Endothelial cell of umbilical vein (primary cell): ENCODE measurements around the gene LRCH1. TPM values are rescaled to one million over a fixed set of nuclear protein-coding genes. Genes with fewer than 3 reads are reported as not detected.

ENCODE experiments used
- BruUV-seq: library from RNA; stranded (reverse); fragments of 400-500 nt; replicated peaks from 2 replicates; lab custom pipeline; 2021; lab: Mats Ljungman, UMichigan
- CTCF ChIA-PET: fragments of 300-600, 350-600 bp; sonication (Branson Sonifier 250); formaldehyde crosslinking; loops from one replicate; lab custom pipeline; 2021; ENCODE audit warnings: antibody characterized with exemption, inconsistent platforms; lab: Charles Lee
- POLR2A ChIA-PET: fragments of 300-600, 350-600 bp; sonication (Branson Sonifier 250); formaldehyde crosslinking; loops from one replicate; lab custom pipeline; 2021; ENCODE audit warnings: antibody characterized with exemption, inconsistent platforms; lab: Charles Lee
- DNase-seq: peaks from one replicate; pipeline ENCODE4 v3.0.0-alpha.2; 2011; ENCODE audit warnings: low read depth, low spot score
- FAIRE-seq: peaks from 2 replicates; lab custom pipeline; 2011; peaks lifted over from hg19 to GRCh38; lab: Jason Lieb, UNC
- H2AFZ ChIP-seq: 2 replicates; pipeline ENCODE4 v1.6.0; 2012; ENCODE audit warnings: low read depth, low read length, control low read depth, inconsistent platforms
- H3K27ac ChIP-seq: 2 replicates; pipeline ENCODE4 v1.5.1; 2011; ENCODE audit warnings: low read depth, mild to moderate bottlenecking, control low read depth, low read length, moderate library complexity; ENCODE audit not compliant: insufficient read depth
- H3K27me3 ChIP-seq, 2 experiments: 2 replicates each; pipeline versions ENCODE4 v1.6.0 to v1.6.1; 2011; ENCODE audit warnings: low read length in 2 of 2, mixed read lengths in 1 of 2; ENCODE audit not compliant: control insufficient read depth in 2 of 2, insufficient read depth in 2 of 2
- H3K36me3 ChIP-seq, 2 experiments: 2 replicates in 1 of 2; 3 replicates in 1 of 2; pipeline ENCODE4 v1.5.1; 2011; ENCODE audit warnings: low read length in 2 of 2, mild to moderate bottlenecking in 1 of 2, moderate library complexity in 1 of 2; ENCODE audit not compliant: control insufficient read depth in 2 of 2, insufficient read depth in 2 of 2; ENCODE audit errors: extremely low read depth in 1 of 2
- H3K4me1 ChIP-seq: 3 replicates; pipeline ENCODE4 v1.5.1; 2011; ENCODE audit warnings: mild to moderate bottlenecking, low read length; ENCODE audit not compliant: control insufficient read depth, insufficient read depth; ENCODE audit errors: extremely low read depth
- H3K4me2 ChIP-seq: 2 replicates; pipeline ENCODE4 v1.6.1; 2011; ENCODE audit warnings: low read length, control low read depth, mixed read lengths; ENCODE audit not compliant: insufficient read depth
- H3K4me3 ChIP-seq, 3 experiments: fragments of 200-600 bp in 1 of 3; sonication (generic), shearing (Covaris generic) in 1 of 3; replicated peaks in 1 of 3; 2 replicates each; pipeline ENCODE4 v1.5.1; 2011 to 2016; ENCODE audit warnings: control low read depth in 3 of 3, low read length in 3 of 3, mild to moderate bottlenecking in 2 of 3, inconsistent platforms in 1 of 3, low read depth in 1 of 3, moderate library complexity in 1 of 3; ENCODE audit not compliant: insufficient read depth in 1 of 3
- H3K79me2 ChIP-seq: 2 replicates; pipeline ENCODE4 v1.6.0; 2012; ENCODE audit warnings: low read length, inconsistent platforms; ENCODE audit not compliant: control insufficient read depth, insufficient read depth
- H3K9ac ChIP-seq: replicated peaks from 2 replicates; pipeline ENCODE3; 2011; ENCODE audit warnings: low read length, control low read depth; ENCODE audit not compliant: insufficient read depth; ENCODE audit errors: extremely low read depth
- H3K9me1 ChIP-seq: replicated peaks from 3 replicates; pipeline ENCODE4 v1.6.0; 2011; ENCODE audit warnings: mild to moderate bottlenecking, low read length; ENCODE audit not compliant: control insufficient read depth, insufficient read depth; ENCODE audit errors: extremely low read depth
- H3K9me3 ChIP-seq: replicated peaks from 2 replicates; pipeline ENCODE4 v1.5.1; 2012; ENCODE audit warnings: low read length, inconsistent platforms; ENCODE audit not compliant: control insufficient read depth, insufficient read depth
- H4K20me1 ChIP-seq: replicated peaks from 2 replicates; pipeline ENCODE3; 2011; ENCODE audit warnings: mild to moderate bottlenecking, low read length; ENCODE audit not compliant: control insufficient read depth, insufficient read depth; ENCODE audit errors: extremely low read depth
- CTCF ChIP-seq, 2 donors: IDR thresholded peaks; 1 replicate in 1 of 2; 2 replicates in 1 of 2; pipeline ENCODE4 v1.5.1; 2011; ENCODE audit warnings: low read length in 2 of 2, mild to moderate bottlenecking in 2 of 2, moderate library complexity in 2 of 2, control low read depth in 1 of 2, inconsistent platforms in 1 of 2, low read depth in 1 of 2; ENCODE audit not compliant: insufficient read depth in 1 of 2; ENCODE audit errors: extremely low read depth in 1 of 2
- EZH2 ChIP-seq: IDR thresholded peaks from 2 replicates; pipeline ENCODE4 v1.6.1; 2012; ENCODE audit warnings: borderline replicate concordance, low read depth, mild to moderate bottlenecking, moderate library complexity, low read length, inconsistent platforms; ENCODE audit not compliant: severe bottlenecking
- GATA2 ChIP-seq: IDR thresholded peaks from 2 replicates; pipeline ENCODE4 v1.7.0; 2011; ENCODE audit warnings: low read depth, mild to moderate bottlenecking, moderate library complexity, mixed read lengths, low read length; ENCODE audit not compliant: insufficient read length, insufficient read depth
- JUN ChIP-seq: IDR thresholded peaks from 2 replicates; pipeline ENCODE4 v1.6.1; 2011; ENCODE audit warnings: borderline replicate concordance, low read depth; ENCODE audit not compliant: insufficient read length, insufficient read depth
- MAX ChIP-seq: IDR thresholded peaks from 2 replicates; pipeline ENCODE4 v1.6.1; 2011; ENCODE audit not compliant: insufficient read depth, insufficient read length
- MYC ChIP-seq: IDR thresholded peaks from one replicate; pipeline ENCODE4 v1.6.1; 2011; ENCODE audit warnings: mild to moderate bottlenecking, low read depth, low read length
- POLR2A ChIP-seq: IDR thresholded peaks from 2 replicates; pipeline ENCODE4 v1.6.1; 2012; ENCODE audit warnings: low read depth, mild to moderate bottlenecking, control low read depth, low read length
- POLR2AphosphoS5 ChIP-seq: IDR thresholded peaks from 2 replicates; pipeline ENCODE4 v1.6.1; 2012; ENCODE audit warnings: low read depth, mild to moderate bottlenecking, control low read depth, low read length, moderate library complexity; ENCODE audit not compliant: insufficient read depth
- dilution Hi-C: fragments of 300-500 bp; cut with MboI; formaldehyde crosslinking; loops from one replicate; pipeline ENCODE4 v1.15.0; 2019; ENCODE audit warnings: low sequenced_read_pairs; ENCODE audit not compliant: extremely low pct_ligation_motif_present
- intact Hi-C: fragments of 100-400 bp; cut with micrococcal nuclease; formaldehyde crosslinking; loops from one replicate; pipeline ENCODE4 v1.10.0; 2022
- polyA plus RNA-seq, 4 experiments: library from polyadenylated mRNA; depleted of rRNA in 3 of 4; stranded (reverse) in 3 of 4; unstranded in 1 of 4; fragments of >200 nt; gene quantifications; 2 replicates each; pipeline versions ENCODE4 v1.2.1 to v1.2.3, GENCODE V29; 2011 to 2012; ENCODE audit warnings: missing spikeins in 1 of 4
- total RNA-seq: library from RNA; stranded (reverse); gene quantifications from 2 replicates; pipeline ENCODE4 v1.2.3, GENCODE V29; 2021

Gene LRCH1
- total and polyA plus RNA-seq, 2 donors (not counting 3 experiments of a cell fraction or from before 2014, with no cell fraction given), result 5.4 to 16.5 TPM

GRCh38 chr13:46731535-46731934 is 178.6 kb downstream of the LRCH1 start:
- no peaks in the 10 kb centered on the region for H3K9me3 ChIP-seq
- H3K79me2 ChIP-seq, result no peaks in the 10 kb centered on the region
- BruUV-seq, result no TSS peak
- H3K9ac ChIP-seq, result no peak overlapping the region
- H3K4me2 ChIP-seq, result no peak overlapping the region
- H3K4me1 ChIP-seq, result no peaks in the 10 kb centered on the region
- no peaks in the 10 kb centered on the region for H3K27me3 ChIP-seq
- intact Hi-C loops (no loop called here), dilution Hi-C loops (no loop called here)
- TF ChIP-seq EZH2 (no peak), GATA2 (no peak), MAX (no peak), MYC (no peak), POLR2AphosphoS5 (no peak), POLR2A (no peak), JUN (no peak), CTCF (IDR thresholded peaks at IDR 0.05; ENCODE audit: extremely low read depth in 1 of 2, insufficient read depth in 1 of 2, low read depth in 1 of 2, low read length in 2 of 2) (no peak)
- POLR2A ChIA-PET, result no interaction called here
- H4K20me1 ChIP-seq, result no peaks in the 10 kb centered on the region
- CTCF ChIA-PET, result interaction anchor here (2.9 kb wide), 1 partner anchor 11 kb away, joined by 8 read pairs; no protein-coding TSS in a partner anchor
- H3K27ac ChIP-seq, result no peak overlapping the region
- H3K36me3 ChIP-seq, result peaks cover 3 to 6% of the 10 kb centered on the region in 2 experiments
- H2AFZ ChIP-seq, result no peak overlapping the region
- FAIRE-seq (no peak), DNase-seq (no peak)
- no peak overlapping the region for H3K4me3 ChIP-seq
- no peaks in the 10 kb centered on the region for H3K9me1 ChIP-seq
